NT2/D1 (cell line): ENCODE data around the gene PDCD5.

Experiments used
- SUZ12 ChIP-seq: IDR thresholded peaks from 2 replicates; pipeline ENCODE4 v1.6.1; 2011; ENCODE audit not compliant: insufficient read length, insufficient read depth; ENCODE audit errors: extremely low read depth
- YY1 ChIP-seq: IDR thresholded peaks from 2 replicates; pipeline ENCODE4 v1.6.1; 2011; ENCODE audit not compliant: insufficient read length, insufficient read depth
- ZNF274 ChIP-seq: IDR thresholded peaks from 2 replicates; pipeline ENCODE4 v1.6.1; 2011; ENCODE audit warnings: mild to moderate bottlenecking, low read depth, low read length

DNA sequence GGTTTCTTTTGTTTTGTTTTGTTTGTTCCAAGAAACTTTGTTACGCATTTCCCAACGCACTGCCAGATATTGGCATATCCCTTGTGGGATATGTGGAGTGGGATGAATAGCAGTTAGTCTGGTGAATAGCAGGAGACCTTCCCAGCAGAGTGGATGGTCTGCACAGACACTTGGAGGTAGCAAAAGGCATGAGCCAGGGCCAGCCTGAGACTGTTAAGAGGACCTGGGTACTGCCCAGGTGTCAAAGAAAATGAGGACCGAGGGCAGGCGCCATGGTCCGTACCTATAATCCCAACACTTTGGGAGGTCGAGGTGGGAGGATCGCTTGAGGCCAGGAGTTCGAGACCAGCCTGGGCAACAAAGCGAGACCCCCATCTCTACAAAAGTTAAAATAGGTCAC, 13.5 kb upstream of the PDCD5 start:
- TF ChIP-seq ZNF274, result no peak
- TF ChIP-seq YY1, result no peak
- no peak for TF ChIP-seq SUZ12
